ENCODE results near the gene PSMA7. TPM values are rescaled to one million over a fixed set of nuclear protein-coding genes. Genes with fewer than 3 reads are reported as not detected.
A peak's percentile ranks its signal among the peaks of the same experiment; 100 is the strongest.

Gene PSMA7
- total RNA-seq (100 to 1,000 TPM; 192 to 388 (median 313) TPM), polyA plus RNA-seq (100 to 1,000 TPM; 224 to 340 (median 244) TPM)

DNA sequence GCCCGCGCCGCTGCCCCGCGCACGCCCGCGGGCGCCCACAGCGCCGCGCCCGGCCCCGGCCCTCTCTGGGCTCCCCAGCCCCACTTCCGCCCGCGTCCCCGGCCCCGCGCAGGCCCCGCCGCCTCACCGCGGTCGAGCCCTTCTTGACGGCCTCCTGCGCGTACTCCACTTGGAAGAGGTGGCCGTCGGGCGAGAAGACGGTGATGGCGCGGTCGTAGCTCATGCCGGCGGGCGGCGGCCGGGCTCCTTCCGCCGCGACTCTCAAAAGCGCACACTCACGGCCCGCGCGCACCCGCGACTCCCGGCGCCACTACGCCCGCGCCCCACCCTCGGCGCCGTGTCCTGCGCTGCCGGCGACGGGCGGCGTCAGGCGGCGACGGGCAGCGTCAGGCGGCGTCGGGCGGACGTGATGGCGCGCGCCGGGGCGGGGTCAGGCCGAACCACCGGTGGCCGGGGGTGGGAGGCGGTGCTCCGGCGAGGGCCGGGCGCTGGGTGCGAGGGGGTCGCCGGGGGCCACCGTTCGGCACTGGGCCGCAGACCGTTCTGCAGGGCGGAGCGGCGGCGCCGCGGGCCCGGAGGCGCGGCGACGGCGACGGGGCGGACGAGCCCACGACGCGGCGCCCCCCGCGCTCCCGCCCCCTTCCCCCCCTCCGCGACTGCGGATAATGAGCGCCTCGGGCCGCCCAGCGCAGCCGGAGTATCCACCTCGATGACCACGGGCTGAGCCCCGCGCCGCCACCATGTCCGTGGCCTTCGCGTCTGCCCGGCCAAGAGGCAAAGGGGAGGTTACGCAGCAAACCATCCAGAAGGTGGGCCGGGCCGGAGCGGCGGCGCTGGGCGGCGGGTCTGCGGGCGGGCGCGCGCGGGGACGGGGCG lies at the start of gene PSMA7, which contains the start of gene SS18L1:
PSMA7 (minus strand) TSS at position 314 of the 876 bp plus-strand sequence; CDS start at position 223, 91 bp downstream.
SS18L1 (plus strand) TSS at position 689 of the 876 bp plus-strand sequence; CDS start at position 741, 52 bp downstream.
- H3K4me3 ChIP-seq: peak within 1 kb of the TSS; percentile 71 to 92 (median 90)
- TF ChIP-seq POLR2A (IDR thresholded peaks at IDR 0.05): peak; percentile 58 to 73
- peak; percentile 87 to 95 (median 92) for TF ChIP-seq POLR2AphosphoS5 (IDR thresholded peaks at IDR 0.05)
- TF ChIP-seq, protein P1, sequence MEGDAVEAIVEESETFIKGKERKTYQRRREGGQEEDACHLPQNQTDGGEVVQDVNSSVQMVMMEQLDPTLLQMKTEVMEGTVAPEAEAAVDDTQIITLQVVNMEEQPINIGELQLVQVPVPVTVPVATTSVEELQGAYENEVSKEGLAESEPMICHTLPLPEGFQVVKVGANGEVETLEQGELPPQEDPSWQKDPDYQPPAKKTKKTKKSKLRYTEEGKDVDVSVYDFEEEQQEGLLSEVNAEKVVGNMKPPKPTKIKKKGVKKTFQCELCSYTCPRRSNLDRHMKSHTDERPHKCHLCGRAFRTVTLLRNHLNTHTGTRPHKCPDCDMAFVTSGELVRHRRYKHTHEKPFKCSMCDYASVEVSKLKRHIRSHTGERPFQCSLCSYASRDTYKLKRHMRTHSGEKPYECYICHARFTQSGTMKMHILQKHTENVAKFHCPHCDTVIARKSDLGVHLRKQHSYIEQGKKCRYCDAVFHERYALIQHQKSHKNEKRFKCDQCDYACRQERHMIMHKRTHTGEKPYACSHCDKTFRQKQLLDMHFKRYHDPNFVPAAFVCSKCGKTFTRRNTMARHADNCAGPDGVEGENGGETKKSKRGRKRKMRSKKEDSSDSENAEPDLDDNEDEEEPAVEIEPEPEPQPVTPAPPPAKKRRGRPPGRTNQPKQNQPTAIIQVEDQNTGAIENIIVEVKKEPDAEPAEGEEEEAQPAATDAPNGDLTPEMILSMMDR (IDR thresholded peaks at IDR 0.05): no peak
- intact Hi-C loops (cut with DNase I): loop anchor here (1.0 to 10.0 kb wide), 6 partner anchors 21 to 654 kb away; partner anchors contain the start of genes LSM14B, MRGBP, OSBPL2 and RPS21
- peak; percentile 93 for DNase-seq
- peak within 1 kb of the TSS; percentile 92 to 97 (median 96) for H3K27ac ChIP-seq
- no peaks in the 10 kb centered on the region for H3K9me3 ChIP-seq
- WGBS, 2 donors: 1% methylated on average over 148 of the region's 148 CpGs
- H3K4me1 ChIP-seq: peaks cover 0 to 45% (median 36%) of the 10 kb centered on the region in 4 donors
- no peaks in the 10 kb centered on the region for H3K27me3 ChIP-seq
- H3K36me3 ChIP-seq: peaks cover 16 to 24% (median 19%) of the 10 kb centered on the region in 4 donors

DNA sequence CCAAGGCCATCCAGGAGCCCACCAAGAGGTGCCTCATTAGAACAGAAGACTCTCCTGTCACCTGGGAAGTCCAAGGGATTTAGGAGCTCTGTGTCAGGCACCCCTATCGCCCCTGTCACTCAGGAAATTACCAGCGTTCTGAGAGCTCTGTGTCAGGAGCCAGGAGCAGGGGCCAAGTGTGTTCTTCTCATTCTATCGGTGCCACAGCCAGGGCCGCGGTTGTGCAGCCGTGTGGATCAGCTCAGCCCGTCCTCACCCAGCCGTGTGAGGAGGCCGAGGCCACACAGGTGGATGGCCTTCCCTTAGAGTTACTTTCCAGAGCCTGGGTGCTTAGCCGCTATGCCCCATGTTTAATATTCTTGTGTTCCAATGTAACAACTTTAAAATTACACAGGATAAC lies 49.4 kb upstream of the PSMA7 start:
- Histone ChIP-seq H3K27me3 (no peaks in the 10 kb centered on the region), H3K9me3 (no peaks in the 10 kb centered on the region), H3K4me1 (no peaks in the 10 kb centered on the region), H3K36me3 (peaks cover 3 to 68% (median 8%) of the 10 kb centered on the region in 4 donors), H3K4me3 (no peak overlapping the region), H3K27ac (no peak overlapping the region)
- TF ChIP-seq EP300 (IDR thresholded peaks at IDR 0.05) (no peak), POLR2AphosphoS5 (IDR thresholded peaks at IDR 0.05) (no peak), POLR2A (IDR thresholded peaks at IDR 0.05) (no peak)
- TF ChIP-seq, protein P1 (IDR thresholded peaks at IDR 0.05): no peak
- DNase-seq: no peak
- intact Hi-C loops (cut with DNase I): no loop called here
- WGBS, 2 donors: 94% methylated on average over 10 of the region's 10 CpGs

DNA sequence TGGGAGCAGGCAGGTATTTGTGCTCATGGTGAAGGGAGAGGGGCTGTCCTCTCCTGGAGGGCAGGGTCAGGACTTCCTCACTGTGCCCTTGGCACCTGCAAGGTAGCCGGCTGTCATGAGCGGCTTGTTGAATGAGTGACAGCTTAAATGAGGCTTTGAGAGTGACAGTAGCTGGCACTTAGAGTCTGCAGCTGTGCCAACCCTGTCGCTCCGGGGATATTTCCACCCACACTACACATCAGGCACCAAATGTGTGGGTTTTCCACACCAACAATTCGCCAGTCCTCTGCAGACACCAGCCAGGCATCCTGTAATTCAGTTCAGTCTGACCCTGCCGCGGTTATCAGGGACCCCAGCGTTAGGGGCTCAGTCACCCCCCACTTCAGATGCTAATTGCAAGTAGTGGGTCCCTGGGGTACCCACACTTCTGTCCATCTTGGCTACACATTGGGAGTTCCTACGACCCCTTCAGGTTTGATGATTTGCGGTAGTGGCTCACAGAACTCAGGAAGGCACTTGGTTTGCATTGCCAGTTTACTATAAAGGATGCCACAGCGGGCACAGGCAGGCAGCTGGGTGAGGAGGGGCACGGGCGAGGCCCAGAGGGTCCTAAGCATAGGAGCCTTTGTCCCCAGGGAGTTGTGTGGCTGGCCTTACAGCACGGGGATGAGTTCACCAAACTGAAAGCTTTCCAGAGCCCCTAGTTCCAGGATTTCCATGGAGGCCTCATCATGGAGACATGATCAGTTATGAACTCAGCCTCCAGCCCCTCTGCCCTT lies 48.8 kb upstream of the PSMA7 start:
- H3K36me3 ChIP-seq: peaks cover 0 to 62% (median 5%) of the 10 kb centered on the region in 4 donors
- no peaks in the 10 kb centered on the region for H3K4me1 ChIP-seq
- H3K27ac ChIP-seq: no peak overlapping the region
- DNase-seq: no peak
- intact Hi-C loops (cut with DNase I): no loop called here
- no peaks in the 10 kb centered on the region for H3K27me3 ChIP-seq
- H3K4me3 ChIP-seq: no peak overlapping the region
- WGBS, 2 donors: 90 to 91% methylated on average over 14 of the region's 14 CpGs
- TF ChIP-seq POLR2A (IDR thresholded peaks at IDR 0.05) (no peak), POLR2AphosphoS5 (IDR thresholded peaks at IDR 0.05) (no peak), EP300 (IDR thresholded peaks at IDR 0.05) (no peak)
- TF ChIP-seq, protein P1 (IDR thresholded peaks at IDR 0.05): no peak
- no peaks in the 10 kb centered on the region for H3K9me3 ChIP-seq

DNA sequence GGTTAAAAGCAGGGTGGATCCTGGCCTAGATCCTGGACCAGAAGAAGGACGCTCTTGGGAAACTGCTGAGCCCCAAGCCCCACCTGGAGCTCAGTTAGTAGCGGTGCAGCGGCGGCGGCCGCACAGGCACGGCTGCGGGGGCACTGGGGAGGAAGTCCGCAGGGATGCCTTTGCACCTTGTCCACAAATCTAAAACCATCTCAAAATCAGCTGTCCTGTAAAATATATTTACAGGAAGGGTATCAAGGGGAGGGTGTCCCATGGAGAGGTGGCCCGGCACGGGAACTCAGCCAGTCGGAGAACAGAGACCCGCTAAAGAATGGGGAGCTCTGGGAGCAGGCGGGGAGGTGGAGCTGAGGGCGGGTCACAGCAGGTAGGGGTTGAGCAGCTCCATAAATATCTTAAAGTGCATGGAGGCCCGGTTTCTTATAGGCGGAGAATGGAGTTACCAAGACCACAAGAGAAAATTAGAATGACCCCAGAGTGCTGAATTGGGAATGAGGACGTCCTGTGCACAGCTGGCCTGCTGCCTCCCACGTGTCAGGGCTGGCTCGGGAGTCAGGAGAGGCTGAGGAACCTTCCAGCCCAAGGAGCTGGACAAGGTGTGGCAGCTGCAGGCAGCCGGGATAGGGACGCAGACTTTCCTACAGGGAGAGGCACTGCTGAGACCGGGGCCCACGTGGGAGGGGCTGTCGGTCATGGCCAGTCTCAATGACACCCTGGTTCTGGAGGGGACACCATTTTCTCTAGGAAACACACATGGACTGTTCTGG lies 47.6 kb upstream of the PSMA7 start:
- WGBS, 2 donors: 91 to 93% methylated on average over 25 of the region's 25 CpGs
- no peak for DNase-seq

More for the DNA sequence above, 47.6 kb upstream of the PSMA7 start:
- no peak for TF ChIP-seq EP300 (IDR thresholded peaks at IDR 0.05)
- TF ChIP-seq, protein P1 (IDR thresholded peaks at IDR 0.05): no peak
- no peak for TF ChIP-seq POLR2A (IDR thresholded peaks at IDR 0.05)
- TF ChIP-seq POLR2AphosphoS5 (IDR thresholded peaks at IDR 0.05): no peak
- no peak overlapping the region for H3K27ac ChIP-seq
- intact Hi-C loops (cut with DNase I): no loop called here
- H3K4me3 ChIP-seq: no peak overlapping the region
- H3K4me1 ChIP-seq: no peaks in the 10 kb centered on the region
- peaks cover 0 to 50% (median 4%) of the 10 kb centered on the region in 4 donors for H3K36me3 ChIP-seq
- H3K9me3 ChIP-seq: no peaks in the 10 kb centered on the region
- no peaks in the 10 kb centered on the region for H3K27me3 ChIP-seq

All from sigmoid colon (tissue), 7 donors.